DND-41 (cell line): ENCODE measurements around the gene CNTN5.

Experiments
- EZH2 ChIP-seq: IDR thresholded peaks from 3 replicates; pipeline ENCODE4 v1.6.1; 2012; ENCODE audit warnings: borderline replicate concordance, low read depth, mild to moderate bottlenecking, moderate library complexity, low read length, inconsistent platforms; ENCODE audit not compliant: severe bottlenecking
- TF ChIP-seq, protein P1 (sequence below): IDR thresholded peaks from 2 replicates; pipeline ENCODE4 v1.5.1; 2012; ENCODE audit warnings: borderline replicate concordance, low read length, moderate library complexity, mild to moderate bottlenecking; ENCODE audit not compliant: poor library complexity, severe bottlenecking; ENCODE audit errors: extremely low read depth

DNA sequence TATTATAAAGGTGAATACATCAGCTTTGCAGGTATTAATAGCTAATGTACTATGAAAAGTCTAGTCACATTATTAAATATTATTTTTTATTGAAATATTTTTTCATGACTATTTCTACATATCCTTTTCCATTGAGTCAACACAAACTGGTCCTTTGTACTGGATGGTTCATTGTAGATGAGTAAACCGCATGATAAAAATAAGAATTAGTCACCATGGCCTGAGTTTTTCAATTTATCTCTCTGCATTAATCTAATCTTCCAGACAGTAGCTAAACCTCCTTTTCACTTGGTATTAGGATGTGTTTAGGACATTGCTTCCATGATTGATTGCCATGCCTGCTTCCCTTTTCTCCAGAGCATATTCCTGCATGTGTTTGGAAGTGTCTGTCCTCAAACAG lies 1227.0 kb downstream of the CNTN5 start:
- TF ChIP-seq, protein P1, sequence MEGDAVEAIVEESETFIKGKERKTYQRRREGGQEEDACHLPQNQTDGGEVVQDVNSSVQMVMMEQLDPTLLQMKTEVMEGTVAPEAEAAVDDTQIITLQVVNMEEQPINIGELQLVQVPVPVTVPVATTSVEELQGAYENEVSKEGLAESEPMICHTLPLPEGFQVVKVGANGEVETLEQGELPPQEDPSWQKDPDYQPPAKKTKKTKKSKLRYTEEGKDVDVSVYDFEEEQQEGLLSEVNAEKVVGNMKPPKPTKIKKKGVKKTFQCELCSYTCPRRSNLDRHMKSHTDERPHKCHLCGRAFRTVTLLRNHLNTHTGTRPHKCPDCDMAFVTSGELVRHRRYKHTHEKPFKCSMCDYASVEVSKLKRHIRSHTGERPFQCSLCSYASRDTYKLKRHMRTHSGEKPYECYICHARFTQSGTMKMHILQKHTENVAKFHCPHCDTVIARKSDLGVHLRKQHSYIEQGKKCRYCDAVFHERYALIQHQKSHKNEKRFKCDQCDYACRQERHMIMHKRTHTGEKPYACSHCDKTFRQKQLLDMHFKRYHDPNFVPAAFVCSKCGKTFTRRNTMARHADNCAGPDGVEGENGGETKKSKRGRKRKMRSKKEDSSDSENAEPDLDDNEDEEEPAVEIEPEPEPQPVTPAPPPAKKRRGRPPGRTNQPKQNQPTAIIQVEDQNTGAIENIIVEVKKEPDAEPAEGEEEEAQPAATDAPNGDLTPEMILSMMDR = no peak
- no peak for TF ChIP-seq EZH2
